A673 (cell line): Measurements from ENCODE around the gene EP300. TPM values are rescaled to one million over a fixed set of nuclear protein-coding genes. Genes with fewer than 3 reads are reported as not detected.
"Not testable (repeated sequence)": the region's sequence is repeated elsewhere in the genome, so short reads cannot be mapped to it uniquely, and the experiment has no call there.

Experiments used
- BruUV-seq: library from RNA; stranded (reverse); fragments of 400-500 nt; replicated peaks from 2 replicates; lab custom pipeline; 2021; lab: Mats Ljungman, UMichigan
- CTCF ChIA-PET: fragments of 300-600 bp; sonication (Branson Sonifier 250); formaldehyde crosslinking; loops from one replicate; lab custom pipeline; 2022; ENCODE audit warnings: antibody characterized with exemption; lab: Charles Lee
- POLR2A ChIA-PET: fragments of 300-600 bp; sonication (Branson Sonifier 250); formaldehyde crosslinking; loops from one replicate; lab custom pipeline; 2022; ENCODE audit warnings: antibody characterized with exemption; ENCODE audit not compliant: low non-redundant PET; lab: Charles Lee
- DNase-seq: peaks from one replicate; pipeline ENCODE4 v3.0.0-alpha.2; 2015; ENCODE audit warnings: low spot score
- H3K27ac ChIP-seq: fragments of 200-600 bp; sonication (generic); 2 replicates; pipeline ENCODE4 v1.5.1; 2016; ENCODE audit warnings: mixed run types, low read depth, mild to moderate bottlenecking, mixed read lengths, antibody characterized with exemption, low read length; ENCODE audit not compliant: poor library complexity, severe bottlenecking
- H3K27me3 ChIP-seq: fragments of 200-600 bp; sonication (generic); replicated peaks from 2 replicates; pipeline ENCODE4 v1.6.1; 2017; ENCODE audit warnings: mixed run types, low read depth, mild to moderate bottlenecking, mixed read lengths, antibody characterized with exemption, low read length; ENCODE audit not compliant: insufficient read depth, poor library complexity
- H3K36me3 ChIP-seq: fragments of 200-600 bp; sonication (generic); 2 replicates; pipeline ENCODE4 v1.6.1; 2016; ENCODE audit warnings: mixed run types, mild to moderate bottlenecking, mixed read lengths, antibody characterized with exemption, low read length; ENCODE audit not compliant: insufficient read depth, poor library complexity, severe bottlenecking
- H3K4me1 ChIP-seq: fragments of 200-600 bp; sonication (generic); 2 replicates; pipeline ENCODE4 v1.6.1; 2017; ENCODE audit warnings: mixed run types, mild to moderate bottlenecking, mixed read lengths, antibody characterized with exemption, low read length; ENCODE audit not compliant: insufficient read depth, poor library complexity, severe bottlenecking
- H3K4me3 ChIP-seq: fragments of 200-600 bp; sonication (generic); 2 replicates; pipeline ENCODE4 v1.5.1; 2016; ENCODE audit warnings: low read depth, mixed run types, mild to moderate bottlenecking, mixed read lengths, low read length; ENCODE audit not compliant: poor library complexity, severe bottlenecking
- H3K9me3 ChIP-seq: fragments of 200-600 bp; sonication (generic); 2 replicates; pipeline ENCODE4 v1.6.1; 2016; ENCODE audit warnings: mixed run types, low read depth, mild to moderate bottlenecking, mixed read lengths, antibody characterized with exemption, low read length; ENCODE audit not compliant: poor library complexity, severe bottlenecking
- EZH2 ChIP-seq: fragments of 200-600 bp; sonication (generic); IDR thresholded peaks from 2 replicates; pipeline ENCODE4 v1.6.1; 2017; ENCODE audit warnings: borderline replicate concordance, low read depth, mild to moderate bottlenecking, mixed read lengths, antibody characterized with exemption, low read length; ENCODE audit not compliant: poor library complexity, severe bottlenecking
- intact Hi-C: fragments of 100-400 bp; cut with micrococcal nuclease; formaldehyde crosslinking; loops from one replicate; pipeline ENCODE4 v1.10.0; 2022; ENCODE audit not compliant: unreplicated experiment
- total RNA-seq: library from RNA; stranded (reverse); gene quantifications from 2 replicates; pipeline ENCODE4 v1.2.3, GENCODE V29; 2021
- TF ChIP-seq, protein P1 (sequence below): fragments of 300-800, 200-600 bp; sonication (generic); conservative IDR thresholded peaks from 2 replicates; pipeline ENCODE4 v1.5.1; 2017; ENCODE audit warnings: low read depth, mild to moderate bottlenecking, antibody characterized with exemption, low read length, moderate library complexity, mixed read lengths

EP300 gene
- total RNA-seq, 1 experiment from 2014 or later = 85.6 TPM

DNA sequence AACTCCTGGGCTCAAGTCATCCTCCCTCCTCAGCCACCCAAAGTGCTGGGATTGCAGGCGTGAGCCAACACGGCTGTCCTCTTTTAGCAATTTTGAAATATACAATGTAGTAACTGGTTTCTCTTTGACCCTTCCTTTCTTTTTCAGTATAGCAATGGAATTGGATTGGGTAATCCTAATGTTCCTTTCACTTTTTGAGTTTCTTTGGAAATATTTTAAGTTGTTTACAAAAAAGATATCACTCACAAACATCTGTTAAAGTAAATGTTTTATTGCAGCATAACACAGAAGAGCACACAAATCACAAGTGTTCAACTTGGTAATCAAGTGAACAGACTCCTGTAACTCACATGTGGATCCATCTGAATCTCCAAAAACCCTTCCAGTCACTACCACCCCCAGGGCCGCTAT lies 44.6 kb upstream of the EP300 start:
- Histone ChIP-seq H3K9me3 (no peaks in the 10 kb centered on the region), H3K36me3 (no peaks in the 10 kb centered on the region), H3K27me3 (no peaks in the 10 kb centered on the region), H3K4me3 (no peak overlapping the region), H3K4me1 (peaks cover 9% of the 10 kb centered on the region), H3K27ac (no peak overlapping the region)
- ChIA-PET POLR2A (no interaction called here), CTCF (interaction anchor here (0.6 kb wide), 1 partner anchor 54 kb away, joined by 4 read pairs; no protein-coding TSS in a partner anchor)
- BruUV-seq = no TSS peak
- no peak for TF ChIP-seq EZH2
- TF ChIP-seq, protein P1, sequence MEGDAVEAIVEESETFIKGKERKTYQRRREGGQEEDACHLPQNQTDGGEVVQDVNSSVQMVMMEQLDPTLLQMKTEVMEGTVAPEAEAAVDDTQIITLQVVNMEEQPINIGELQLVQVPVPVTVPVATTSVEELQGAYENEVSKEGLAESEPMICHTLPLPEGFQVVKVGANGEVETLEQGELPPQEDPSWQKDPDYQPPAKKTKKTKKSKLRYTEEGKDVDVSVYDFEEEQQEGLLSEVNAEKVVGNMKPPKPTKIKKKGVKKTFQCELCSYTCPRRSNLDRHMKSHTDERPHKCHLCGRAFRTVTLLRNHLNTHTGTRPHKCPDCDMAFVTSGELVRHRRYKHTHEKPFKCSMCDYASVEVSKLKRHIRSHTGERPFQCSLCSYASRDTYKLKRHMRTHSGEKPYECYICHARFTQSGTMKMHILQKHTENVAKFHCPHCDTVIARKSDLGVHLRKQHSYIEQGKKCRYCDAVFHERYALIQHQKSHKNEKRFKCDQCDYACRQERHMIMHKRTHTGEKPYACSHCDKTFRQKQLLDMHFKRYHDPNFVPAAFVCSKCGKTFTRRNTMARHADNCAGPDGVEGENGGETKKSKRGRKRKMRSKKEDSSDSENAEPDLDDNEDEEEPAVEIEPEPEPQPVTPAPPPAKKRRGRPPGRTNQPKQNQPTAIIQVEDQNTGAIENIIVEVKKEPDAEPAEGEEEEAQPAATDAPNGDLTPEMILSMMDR = no peak
- DNase-seq = no peak
- intact Hi-C loops = no loop called here

DNA sequence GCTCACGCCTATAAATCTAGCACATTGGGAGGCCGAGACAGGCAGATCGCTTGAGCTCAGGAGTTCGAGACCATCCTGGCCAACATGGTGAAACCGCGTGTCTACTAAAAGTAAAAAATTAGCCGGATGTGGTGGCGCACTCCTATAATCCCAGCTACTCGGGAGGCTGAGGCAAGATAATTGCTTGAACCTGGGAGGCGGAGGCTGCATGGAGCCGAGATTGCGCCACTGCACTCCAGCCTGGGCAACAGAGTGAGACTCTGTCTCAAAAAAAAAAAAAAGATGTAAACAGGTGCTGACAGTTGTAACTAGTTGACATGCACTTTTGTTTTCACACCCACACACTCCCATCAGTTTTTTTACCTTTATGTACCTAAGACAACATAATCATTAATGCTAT lies 44.0 kb upstream of the EP300 start:
- H3K4me3 ChIP-seq, intact Hi-C loops, H3K27ac ChIP-seq, CTCF ChIA-PET, DNase-seq, H3K36me3 ChIP-seq, H3K9me3 ChIP-seq, H3K27me3 ChIP-seq, H3K4me1 ChIP-seq, BruUV-seq: not testable (repeated sequence)
- POLR2A ChIA-PET = interaction anchor here (0.6 kb wide), 1 partner anchor 495 kb away, joined by 3 read pairs; no protein-coding TSS in a partner anchor

GRCh38 chr22:41048791-41049717 lies 43.3 kb upstream of the EP300 start:
- intact Hi-C loops = no loop called here
- ChIA-PET CTCF (interaction anchor here (0.6 kb wide), 1 partner anchor 30 kb away, joined by 5 read pairs; no protein-coding TSS in a partner anchor), POLR2A (interaction anchor here (0.6 kb wide), 1 partner anchor 495 kb away, joined by 3 read pairs; no protein-coding TSS in a partner anchor)

DNA sequence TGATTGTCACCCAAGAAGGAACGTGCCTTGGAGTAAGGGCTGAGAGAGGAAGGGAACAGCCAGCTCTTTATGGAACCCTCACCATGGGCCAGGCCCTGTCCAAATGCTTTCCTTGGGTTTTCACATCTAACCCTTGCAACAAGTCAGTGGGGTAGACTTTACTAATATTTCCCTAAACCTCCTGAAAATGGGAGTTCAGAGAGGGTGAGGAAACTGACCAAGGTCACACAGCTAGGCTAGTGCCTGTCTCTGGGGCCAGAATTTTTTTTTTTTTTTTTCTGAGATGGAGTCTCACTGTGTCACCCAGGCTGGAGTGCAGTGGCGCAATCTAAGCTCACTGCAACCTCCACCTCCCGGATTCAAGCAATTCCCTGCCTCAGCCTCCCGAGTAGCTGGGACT lies 42.6 kb upstream of the EP300 start:
- H3K4me1 ChIP-seq, H3K27me3 ChIP-seq, intact Hi-C loops, H3K4me3 ChIP-seq, H3K36me3 ChIP-seq, H3K27ac ChIP-seq, BruUV-seq, H3K9me3 ChIP-seq, DNase-seq, POLR2A ChIA-PET: not testable (repeated sequence)
- CTCF ChIA-PET = interaction anchor here (0.6 kb wide), 1 partner anchor 478 kb away, joined by 4 read pairs; no protein-coding TSS in a partner anchor

More at GRCh38 chr22:41048791-41049717, 43.3 kb upstream of the EP300 start:
- Histone ChIP-seq H3K27ac (no peak overlapping the region), H3K4me3 (no peak overlapping the region), H3K9me3 (no peaks in the 10 kb centered on the region), H3K27me3 (no peaks in the 10 kb centered on the region), H3K36me3 (no peaks in the 10 kb centered on the region), H3K4me1 (peaks cover 9% of the 10 kb centered on the region)
- peak; percentile 73 for DNase-seq
- TF ChIP-seq, protein P1 = no peak
- TF ChIP-seq EZH2 = no peak
- BruUV-seq = no TSS peak
